SKM-1 (cell line): Measurements from ENCODE around the gene LRCH3.

Experiments used
- DNase-seq: peaks from one replicate; lab custom pipeline; 2025; ENCODE audit not compliant: unreplicated experiment; lab: John Stamatoyannopoulos, UW

Gene LRCH3

DNA sequence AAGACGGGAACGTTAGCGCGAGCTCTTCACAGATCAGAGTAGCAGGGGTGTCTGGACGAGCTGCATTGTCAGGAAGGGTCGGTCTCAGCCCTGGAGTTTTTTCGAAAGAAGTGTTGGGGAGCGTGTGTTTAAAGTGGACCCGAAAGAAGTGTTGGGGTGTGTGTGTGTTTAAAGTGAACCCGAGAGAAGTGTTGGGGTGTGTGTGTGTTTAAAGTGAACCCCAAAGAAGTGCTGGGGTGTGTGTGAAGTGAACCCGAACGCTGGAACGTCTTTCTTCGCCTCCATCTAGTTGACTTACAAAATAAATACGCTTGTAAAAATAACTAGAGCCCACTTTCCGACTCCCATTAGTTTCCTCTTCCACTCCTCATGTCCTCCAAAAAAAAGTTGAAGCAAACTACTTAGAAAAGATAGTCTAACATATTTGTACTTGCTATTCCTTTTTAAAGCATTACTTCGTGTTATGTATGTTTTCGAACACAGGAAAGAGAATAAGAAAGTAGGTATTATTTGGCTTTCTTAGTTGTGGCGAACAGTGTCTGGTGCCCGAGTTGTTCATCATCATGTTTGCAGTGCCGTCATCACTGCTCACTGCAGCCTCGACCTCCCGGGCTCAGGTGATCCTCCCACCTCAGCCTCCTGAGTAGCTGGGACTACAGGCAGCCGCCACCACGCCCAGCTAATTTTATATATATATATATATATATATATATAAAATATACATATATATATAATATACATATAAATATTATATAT is 1.0 kb downstream of the LRCH3 start:
- DNase-seq = no peak

- no peak for DNase-seq
Measured at GRCh38 chr3:197793247-197793646, 2.2 kb downstream of the LRCH3 start.

- DNase-seq = no peak
Measured at GRCh38 chr3:197794115-197794514, 3.1 kb downstream of the LRCH3 start.

DNA sequence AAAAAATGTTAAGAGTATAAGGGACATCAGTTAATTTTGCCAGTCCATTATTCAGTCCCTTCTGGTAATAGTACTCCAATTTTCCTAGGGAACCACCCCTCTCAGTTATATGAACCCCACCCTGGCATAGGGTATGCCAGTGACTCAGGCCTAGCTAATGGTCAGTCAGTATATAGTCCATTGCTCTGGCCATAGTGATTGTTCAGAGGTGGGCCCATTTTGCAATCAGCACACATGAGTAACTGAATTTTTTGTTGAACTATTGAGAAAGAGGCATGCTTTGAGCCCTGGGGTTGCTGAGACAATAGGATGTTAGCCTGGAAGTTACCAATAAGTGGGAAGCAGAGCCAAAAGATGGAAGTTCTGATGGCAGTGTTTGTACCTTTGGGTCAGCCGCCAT is 4.1 kb downstream of the LRCH3 start:
- DNase-seq = no peak

GRCh38 chr3:197796087-197796486 is 5.0 kb downstream of the LRCH3 start:
- DNase-seq = no peak

DNA sequence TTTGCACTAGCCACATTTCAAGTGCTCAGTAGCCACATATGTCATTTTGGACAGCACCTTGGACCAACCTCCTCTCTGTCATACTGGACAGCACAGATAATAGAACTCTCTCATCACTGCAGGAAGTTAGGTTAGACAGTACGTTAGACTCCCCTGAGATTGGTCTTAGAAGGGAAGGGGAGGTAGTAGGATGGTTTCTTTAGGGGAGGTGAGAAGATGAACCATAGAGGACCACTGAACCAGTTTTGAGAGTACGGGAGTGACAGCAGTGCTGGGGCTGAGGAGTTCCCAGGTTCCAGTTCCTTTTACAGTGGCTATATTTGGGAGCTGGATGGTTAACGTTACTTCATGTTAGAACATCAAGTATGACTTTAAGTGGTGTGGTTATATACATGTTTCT is 7.8 kb downstream of the LRCH3 start:
- DNase-seq = no peak

GRCh38 chr3:197800379-197800778 is 9.3 kb downstream of the LRCH3 start:
- no peak for DNase-seq

DNA sequence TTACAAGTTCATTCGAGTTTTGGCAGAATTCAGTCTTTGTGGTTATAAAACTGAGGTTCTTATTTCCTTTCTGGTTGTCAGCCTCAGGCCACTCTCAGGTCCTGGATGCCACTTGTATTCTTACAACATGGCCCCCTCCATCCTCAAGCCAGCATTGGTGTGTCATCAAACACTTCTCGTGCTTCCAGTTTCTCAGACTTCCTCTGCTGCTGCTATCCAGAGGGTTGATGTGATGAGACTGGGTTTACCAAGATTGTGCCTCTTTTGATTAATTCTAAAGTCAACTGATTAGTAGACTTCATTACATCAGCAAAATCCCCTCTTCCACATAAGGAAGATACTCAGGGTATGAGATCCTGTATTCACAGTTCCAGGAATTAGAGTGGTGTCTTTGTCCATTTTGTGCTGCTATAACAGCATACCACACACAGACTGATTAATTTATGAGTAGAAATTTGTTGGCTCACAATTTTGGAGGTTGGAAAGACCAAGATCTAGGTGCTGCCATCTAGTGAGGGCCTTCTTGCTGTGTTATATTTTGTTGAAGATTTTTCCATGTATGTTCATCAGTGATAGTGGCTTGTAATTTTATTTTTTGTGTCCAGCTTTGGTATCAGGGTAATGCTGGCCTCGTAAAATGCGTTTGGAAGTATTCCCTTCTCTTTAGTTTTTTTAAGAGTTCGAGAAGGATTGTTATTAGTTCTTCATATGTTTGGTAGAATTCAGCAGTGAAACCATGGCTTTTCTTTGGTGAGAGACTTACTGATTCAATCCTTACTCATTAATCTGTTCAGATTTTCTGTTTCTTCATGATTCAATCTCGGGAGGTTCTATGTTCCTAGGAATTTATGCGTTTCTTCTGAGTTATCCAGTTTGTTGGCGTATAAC is 11.1 kb downstream of the LRCH3 start:
- DNase-seq = no peak

GRCh38 chr3:197802779-197803459 is 11.9 kb downstream of the LRCH3 start:
- no peak for DNase-seq

DNA sequence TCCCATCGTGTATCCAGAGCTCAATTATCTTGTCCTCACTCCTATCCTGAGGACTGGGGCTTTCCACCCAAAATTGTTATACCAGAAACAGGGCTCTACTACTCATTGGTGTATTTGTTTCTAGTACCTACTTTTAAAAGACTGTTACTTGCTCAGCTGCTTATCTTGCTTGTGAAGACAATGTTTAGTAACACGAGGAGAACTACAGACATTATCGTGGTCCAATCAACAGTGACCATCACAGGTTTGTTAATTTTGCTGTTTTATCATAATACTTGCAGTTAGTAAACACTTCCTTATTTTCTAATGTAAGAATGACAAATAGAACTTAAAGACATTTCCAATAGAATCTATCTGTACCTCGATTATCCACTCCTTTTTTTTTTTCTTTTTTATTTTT is 13.5 kb downstream of the LRCH3 start:
- DNase-seq = no peak

DNA sequence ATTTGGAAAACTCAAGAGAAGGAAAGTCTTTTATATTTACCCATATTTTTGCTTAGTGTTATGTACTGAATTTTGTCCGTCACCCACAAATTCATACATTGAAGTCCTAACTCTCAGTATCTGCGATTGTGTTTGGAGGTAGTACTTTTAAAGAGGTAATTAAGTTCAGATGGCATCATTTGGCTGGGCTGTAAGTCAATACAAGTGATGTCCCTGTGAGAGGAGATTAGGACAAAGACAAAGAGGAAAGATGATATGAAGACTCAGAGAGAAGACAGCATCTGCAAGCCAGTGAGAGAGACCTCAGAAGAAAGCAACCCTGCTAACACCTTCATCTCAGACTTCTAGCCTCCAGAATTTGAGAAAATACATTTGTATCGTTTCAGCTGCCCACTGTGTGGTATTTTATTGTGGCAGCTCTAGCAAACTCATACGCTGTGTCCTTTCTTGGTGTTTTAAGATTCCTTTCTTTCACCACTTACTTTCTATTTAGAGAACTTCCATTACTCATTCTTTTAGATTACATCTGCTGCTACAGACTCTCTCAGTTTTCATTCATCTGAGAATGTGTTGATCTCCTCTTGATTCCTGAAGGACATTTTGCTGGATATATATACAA is 17.0 kb downstream of the LRCH3 start:
- DNase-seq = no peak

DNA sequence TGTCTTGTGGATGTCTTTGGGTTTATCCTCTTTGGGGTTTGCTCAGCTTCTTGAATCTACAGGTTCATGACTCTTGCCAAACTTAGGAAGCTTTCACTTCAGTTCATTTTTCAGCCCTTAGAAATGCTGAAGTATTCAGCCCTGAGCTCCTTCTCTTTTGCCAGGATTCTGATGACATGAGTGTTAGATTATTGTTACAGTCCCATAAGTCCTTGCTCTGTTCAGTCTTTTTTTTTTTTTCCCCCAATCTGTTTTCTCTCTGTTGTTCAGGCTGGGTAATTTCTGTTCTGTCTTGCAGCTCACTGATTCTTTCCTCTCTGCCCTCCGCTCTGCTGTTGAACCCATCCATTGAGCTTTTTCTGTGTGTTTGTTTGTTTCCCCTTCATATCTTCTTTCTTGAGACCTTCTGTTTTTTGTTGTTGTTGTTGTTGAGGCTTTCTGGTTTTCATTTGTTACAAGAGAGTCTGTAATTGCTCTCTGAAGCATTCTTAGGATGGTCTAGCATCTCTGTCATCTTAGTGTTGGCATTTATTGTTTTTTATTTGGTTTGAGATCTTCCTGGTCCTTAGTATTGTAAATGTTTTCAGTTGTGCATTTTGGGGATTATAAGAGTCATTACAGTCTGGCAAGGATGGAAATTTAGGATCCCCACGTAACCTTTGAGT is 18.4 kb downstream of the LRCH3 start:
- DNase-seq = no peak

- DNase-seq = no peak
Measured at GRCh38 chr3:197810901-197811300, 19.8 kb downstream of the LRCH3 start.

GRCh38 chr3:197811343-197811742 is 20.3 kb downstream of the LRCH3 start:
- DNase-seq = no peak

GRCh38 chr3:197814372-197814771 is 23.3 kb downstream of the LRCH3 start:
- no peak for DNase-seq

GRCh38 chr3:197820550-197821335 is 29.7 kb downstream of the LRCH3 start:
- no peak for DNase-seq

- no peak for DNase-seq
Measured at GRCh38 chr3:197829397-197830045, 38.5 kb downstream of the LRCH3 start.

- no peak for DNase-seq
Measured at GRCh38 chr3:197830308-197830966, 39.4 kb downstream of the LRCH3 start.

GRCh38 chr3:197830967-197831313 is 39.9 kb downstream of the LRCH3 start:
- DNase-seq = no peak
